ENCODE results near the gene ZNF800. TPM values are rescaled to one million over a fixed set of nuclear protein-coding genes. Genes with fewer than 3 reads are reported as not detected.

The ZNF800 gene
- total RNA-seq, 2 donors from 2014 or later: 43.6 to 45.9 TPM

DNA sequence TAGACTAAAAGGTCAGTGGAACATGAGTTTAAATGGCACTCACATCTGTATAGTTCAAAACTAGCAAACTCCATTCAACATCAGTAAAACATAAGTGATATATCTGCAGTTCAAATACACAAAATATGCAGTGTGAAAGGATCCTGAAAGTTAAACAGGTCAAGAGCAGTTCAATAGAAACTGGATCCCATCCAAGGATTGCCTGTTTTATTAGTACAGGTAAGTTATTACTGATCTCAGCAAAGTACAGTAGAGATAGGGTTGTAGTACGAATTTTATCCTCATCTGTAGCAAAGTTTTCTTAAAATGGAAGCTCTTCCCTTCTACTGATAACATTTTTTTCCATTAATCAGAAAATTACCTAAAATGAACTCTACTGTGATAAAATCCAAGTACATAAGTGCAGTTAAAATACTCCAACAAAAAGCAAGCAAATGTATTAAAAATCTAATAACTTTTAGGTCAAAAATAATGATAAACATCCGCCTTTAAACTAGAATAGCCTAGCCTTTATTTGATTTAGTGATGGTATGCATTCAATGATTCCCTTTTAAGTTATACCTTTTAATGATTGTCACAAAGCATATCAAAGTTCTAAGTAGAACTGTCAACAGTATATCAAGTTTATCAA, 2.2 kb downstream of the ZNF800 start:
- no peak for TF ChIP-seq CTCF (IDR thresholded peaks at IDR 0.05)
- no peaks in the 10 kb centered on the region for H3K27me3 ChIP-seq (replicated peaks; ENCODE audit: insufficient read depth)
- H3K36me3 ChIP-seq: peaks cover 3% of the 10 kb centered on the region
- H3K4me1 ChIP-seq (ENCODE audit: control insufficient read depth in 1 of 2, low read depth in 2 of 2): peaks cover 16 to 25% of the 10 kb centered on the region in 2 donors
- DNase-seq (ENCODE audit: low spot score) (no peak), ATAC-seq (ENCODE audit: insufficient number of reproducible peaks, low FRiP score, low read depth) (no peak)
- H3K9me3 ChIP-seq: no peaks in the 10 kb centered on the region
- H3K27ac ChIP-seq: no peak overlapping the region
- no peak overlapping the region for H3K4me3 ChIP-seq

DNA sequence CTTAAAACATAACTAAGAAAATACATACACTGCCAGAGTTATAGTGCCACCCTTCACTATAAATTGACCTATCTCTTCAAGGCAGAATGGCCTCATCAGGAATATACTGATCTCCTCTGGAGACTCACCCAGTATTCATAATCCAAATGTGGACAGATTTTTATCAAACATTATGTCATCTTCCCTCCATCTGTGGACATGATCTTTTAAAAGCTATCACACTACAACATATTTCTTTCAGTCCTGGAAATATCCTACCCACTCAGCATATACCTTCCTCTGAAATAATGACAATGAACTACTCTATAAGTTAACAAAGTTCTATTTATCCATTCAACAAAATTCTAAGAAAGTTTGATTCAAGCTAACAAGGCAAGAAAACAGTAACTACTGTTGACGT, 3.2 kb downstream of the ZNF800 start:
- Histone ChIP-seq H3K4me1 (ENCODE audit: control insufficient read depth in 1 of 2, low read depth in 2 of 2) (peaks cover 16 to 25% of the 10 kb centered on the region in 2 donors), H3K27ac (no peak overlapping the region), H3K36me3 (peaks cover 3% of the 10 kb centered on the region), H3K4me3 (no peak overlapping the region), H3K27me3 (replicated peaks; ENCODE audit: insufficient read depth) (no peaks in the 10 kb centered on the region), H3K9me3 (no peaks in the 10 kb centered on the region)
- ATAC-seq (ENCODE audit: insufficient number of reproducible peaks, low FRiP score, low read depth) (no peak), DNase-seq (ENCODE audit: low spot score) (no peak)
- no peak for TF ChIP-seq CTCF (IDR thresholded peaks at IDR 0.05)

GRCh38 chr7:127387974-127388373, 4.5 kb downstream of the ZNF800 start:
- peaks cover 16 to 17% of the 10 kb centered on the region in 2 donors for H3K4me1 ChIP-seq (ENCODE audit: control insufficient read depth in 1 of 2, low read depth in 2 of 2)

DNA sequence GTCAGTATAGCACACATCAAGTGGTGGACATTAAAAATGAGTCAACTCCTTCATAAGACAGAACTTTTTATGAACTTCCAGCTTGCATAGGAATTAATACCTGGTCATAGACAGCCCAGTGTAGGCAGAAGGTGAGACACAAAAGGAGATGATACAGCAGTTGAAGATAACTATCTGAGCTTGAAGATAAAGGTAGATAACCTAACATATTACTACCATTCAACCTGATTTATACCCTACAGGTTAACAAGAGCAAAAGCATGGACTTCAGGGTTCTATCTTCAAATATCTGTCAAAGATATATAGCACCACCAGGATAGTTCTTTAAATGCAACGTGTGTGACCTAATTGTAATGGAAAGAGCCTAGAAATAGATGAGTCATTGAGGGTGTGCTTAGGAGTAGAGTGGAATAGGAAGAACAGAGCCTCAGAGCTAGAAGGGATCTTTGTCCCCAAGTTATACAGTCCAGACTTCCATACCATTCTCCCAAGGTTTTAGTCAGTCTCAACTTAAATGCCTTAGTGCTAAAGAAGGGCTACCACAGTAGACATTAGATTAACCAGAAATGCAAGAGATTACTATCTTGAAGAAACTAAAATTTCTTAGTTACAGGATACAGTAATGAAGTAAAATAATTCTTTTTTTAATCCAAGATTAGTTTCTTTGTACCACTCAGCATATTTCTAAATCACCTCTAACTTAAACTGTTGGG, 9.2 kb downstream of the ZNF800 start:
- peaks cover 2% of the 10 kb centered on the region for H3K36me3 ChIP-seq
- ATAC-seq (ENCODE audit: insufficient number of reproducible peaks, low FRiP score, low read depth) (no peak), DNase-seq (ENCODE audit: low spot score) (no peak)
- H3K27ac ChIP-seq: no peak overlapping the region
- no peaks in the 10 kb centered on the region for H3K9me3 ChIP-seq
- H3K4me1 ChIP-seq (ENCODE audit: control insufficient read depth in 1 of 2, low read depth in 2 of 2): peaks cover 4 to 7% of the 10 kb centered on the region in 2 donors
- TF ChIP-seq CTCF (IDR thresholded peaks at IDR 0.05): no peak
- no peaks in the 10 kb centered on the region for H3K27me3 ChIP-seq (replicated peaks; ENCODE audit: insufficient read depth)
- no peak overlapping the region for H3K4me3 ChIP-seq

More at GRCh38 chr7:127387974-127388373, 4.5 kb downstream of the ZNF800 start:
- peaks cover 3% of the 10 kb centered on the region for H3K36me3 ChIP-seq
- no peak overlapping the region for H3K27ac ChIP-seq
- no peak for TF ChIP-seq CTCF (IDR thresholded peaks at IDR 0.05)
- DNase-seq (ENCODE audit: low spot score) (no peak), ATAC-seq (ENCODE audit: insufficient number of reproducible peaks, low FRiP score, low read depth) (no peak)
- H3K9me3 ChIP-seq: no peaks in the 10 kb centered on the region
- no peak overlapping the region for H3K4me3 ChIP-seq
- no peaks in the 10 kb centered on the region for H3K27me3 ChIP-seq (replicated peaks; ENCODE audit: insufficient read depth)

DNA sequence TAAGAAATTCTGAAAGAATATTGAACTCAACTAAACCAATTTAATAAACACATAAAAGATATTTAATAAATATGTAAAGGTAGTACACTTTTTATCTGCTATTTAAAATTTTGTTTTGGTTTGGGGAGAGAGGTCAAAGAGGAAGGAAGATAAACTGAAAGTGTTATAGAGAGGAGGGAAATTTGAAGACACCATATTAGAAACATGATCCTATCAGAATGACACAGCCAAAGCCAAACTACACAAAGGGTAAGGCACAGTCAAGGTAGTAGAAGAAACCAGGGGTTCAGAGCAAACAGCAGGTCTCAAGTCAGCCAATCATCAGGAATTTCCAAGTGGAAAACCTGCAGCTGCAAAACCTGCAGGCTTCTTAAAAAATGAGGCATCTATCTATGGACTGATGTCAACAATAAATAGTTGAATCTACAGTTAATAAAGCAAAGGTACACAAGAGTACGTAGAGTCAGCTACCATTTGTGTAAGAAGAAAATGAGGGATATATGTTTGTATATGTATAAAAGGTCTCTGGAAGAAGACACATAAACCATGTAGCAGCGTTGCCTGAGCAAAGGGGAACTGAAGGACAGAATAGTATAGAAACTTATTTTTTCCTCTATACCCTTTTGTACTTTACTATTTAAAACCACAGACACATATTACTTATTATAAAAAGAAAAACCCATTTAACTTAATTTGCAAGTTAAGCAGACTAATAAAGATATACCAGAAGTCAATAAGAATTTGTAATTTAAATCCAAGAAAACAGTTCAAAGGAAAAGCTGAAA, 10.0 kb downstream of the ZNF800 start:
- H3K36me3 ChIP-seq: peaks cover 2% of the 10 kb centered on the region
- DNase-seq (ENCODE audit: low spot score) (no peak), ATAC-seq (ENCODE audit: insufficient number of reproducible peaks, low FRiP score, low read depth) (no peak)
- peaks cover 4 to 7% of the 10 kb centered on the region in 2 donors for H3K4me1 ChIP-seq (ENCODE audit: control insufficient read depth in 1 of 2, low read depth in 2 of 2)
- H3K4me3 ChIP-seq: no peak overlapping the region
- H3K27me3 ChIP-seq (replicated peaks; ENCODE audit: insufficient read depth): no peaks in the 10 kb centered on the region
- H3K27ac ChIP-seq: no peak overlapping the region
- H3K9me3 ChIP-seq: no peaks in the 10 kb centered on the region
- no peak for TF ChIP-seq CTCF (IDR thresholded peaks at IDR 0.05)
